COR-L47 (cell line): ENCODE results near the gene C16orf86.
"Not testable (repeated sequence)": the region's sequence is repeated elsewhere in the genome, so short reads cannot be mapped to it uniquely, and the experiment has no call there.

Experiments used
- DNase-seq: peaks from one replicate; lab custom pipeline; 2025; lab: John Stamatoyannopoulos, UW

C16orf86 gene

GRCh38 chr16:67667453-67667816 is 821 bp downstream of the C16orf86 start:
- no peak for DNase-seq

GRCh38 chr16:67667817-67668494 is 1.3 kb downstream of the C16orf86 start:
- peak; percentile 90 for DNase-seq

- DNase-seq, result no peak
These were observed 2.0 kb downstream of the C16orf86 start for GRCh38 chr16:67668495-67669157.

- no peak for DNase-seq
These were observed 3.0 kb downstream of the C16orf86 start for GRCh38 chr16:67669499-67670101.

DNA sequence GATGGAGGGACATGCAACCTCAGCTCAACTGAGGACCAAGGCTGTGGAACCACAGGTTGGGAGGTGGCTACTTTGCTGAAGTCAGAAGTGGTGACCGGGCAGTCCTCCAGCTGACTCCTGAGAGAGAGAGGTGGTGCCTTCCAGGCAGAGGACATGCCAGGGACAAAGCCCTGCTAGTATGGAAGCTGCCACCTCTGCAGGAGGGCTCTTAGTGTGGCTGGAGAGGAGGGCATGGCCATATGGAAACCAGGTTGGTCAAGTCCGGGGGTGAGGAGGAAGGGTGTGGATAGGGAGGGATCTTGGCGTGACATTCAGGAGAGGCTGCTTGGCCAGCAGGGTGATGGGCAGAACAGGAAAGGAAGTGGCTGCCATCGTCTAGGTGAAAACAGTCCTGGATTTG is 5.7 kb downstream of the C16orf86 start:
- no peak for DNase-seq

DNA sequence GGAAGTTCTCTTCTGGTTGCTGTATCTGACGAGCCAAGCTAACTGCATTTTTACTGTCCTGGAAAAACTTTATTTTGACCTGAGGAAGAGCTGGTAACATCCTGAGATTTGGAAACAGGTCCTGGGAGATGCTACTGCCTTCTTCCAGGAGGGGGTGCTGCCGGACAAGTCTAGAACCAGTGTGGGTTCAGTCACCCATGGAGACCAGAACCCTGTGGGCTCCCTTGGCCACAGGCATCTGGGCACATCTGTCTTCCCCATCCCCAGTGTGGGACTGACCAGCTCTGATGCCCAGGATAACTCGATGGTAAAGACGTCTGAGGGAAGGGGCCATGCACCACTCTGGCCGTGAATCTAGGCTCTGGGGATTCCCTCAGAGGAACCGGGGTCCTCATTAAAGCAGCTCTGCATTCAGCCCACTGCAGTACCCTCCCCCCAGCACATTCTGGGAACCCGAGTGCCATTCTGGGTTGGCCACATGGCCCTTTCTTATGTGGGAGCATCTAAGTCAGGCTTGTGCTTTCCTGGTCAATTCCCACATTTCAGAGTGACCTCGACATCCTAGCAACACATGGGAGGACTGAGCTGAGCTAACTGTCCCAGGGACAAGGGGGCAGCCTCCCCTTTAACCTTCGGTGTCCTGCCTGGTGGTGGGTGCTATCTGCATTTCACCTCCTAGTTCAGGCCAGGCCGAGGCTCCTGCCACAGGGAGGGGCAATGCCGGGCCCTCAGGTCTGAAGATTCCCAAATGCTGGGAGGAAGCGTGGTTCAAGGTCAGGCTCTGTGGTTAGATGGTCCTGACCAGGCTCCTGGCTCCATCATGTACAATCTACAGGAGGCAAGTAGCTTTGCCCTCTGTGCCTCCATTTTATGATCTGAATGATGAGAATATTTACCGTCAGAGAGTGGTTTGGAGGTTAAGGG is 6.4 kb downstream of the C16orf86 start:
- peak; percentile 32 for DNase-seq

DNA sequence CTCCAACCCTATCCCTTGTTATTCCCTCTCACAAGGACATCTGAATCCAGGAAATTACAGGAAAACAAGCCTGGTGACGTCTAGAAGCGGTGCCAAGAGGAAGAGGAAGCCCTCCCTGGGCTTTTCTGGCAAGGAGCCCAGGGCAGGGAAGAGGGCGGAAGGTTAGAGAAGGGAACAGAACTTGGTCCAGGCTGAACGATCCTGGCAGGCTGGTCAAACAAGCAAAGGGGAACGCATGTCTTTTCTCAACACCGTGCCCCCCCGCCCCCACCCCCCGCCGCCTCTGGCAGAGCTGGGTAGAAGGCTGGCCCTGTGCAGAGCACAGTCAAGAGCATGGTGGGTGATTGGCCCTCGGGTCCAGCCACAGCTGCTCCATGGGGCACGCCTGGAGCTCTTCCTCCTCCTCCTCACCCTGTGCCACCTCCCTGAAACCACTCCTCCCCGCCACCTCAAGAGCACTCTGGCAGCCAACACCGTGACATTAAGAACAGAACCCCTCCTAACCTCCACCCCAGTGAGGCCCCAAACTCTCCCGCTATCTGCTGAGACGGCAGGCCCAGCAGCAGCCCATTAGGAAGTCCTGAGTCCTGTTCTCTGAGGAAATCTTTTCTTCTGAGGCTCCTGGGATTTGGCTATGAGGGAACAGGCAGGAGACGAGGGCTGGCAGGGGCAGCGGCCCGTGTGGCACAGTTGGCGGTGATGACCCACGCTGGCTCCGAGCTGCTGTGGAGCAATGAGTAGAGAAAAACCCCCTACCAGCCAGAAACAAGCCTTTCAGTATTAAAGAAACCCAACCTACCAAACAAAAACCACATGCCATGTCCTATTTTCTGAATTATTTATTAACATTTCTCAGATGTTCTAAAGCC is 7.3 kb downstream of the C16orf86 start:
- DNase-seq, result peak; percentile 18

DNA sequence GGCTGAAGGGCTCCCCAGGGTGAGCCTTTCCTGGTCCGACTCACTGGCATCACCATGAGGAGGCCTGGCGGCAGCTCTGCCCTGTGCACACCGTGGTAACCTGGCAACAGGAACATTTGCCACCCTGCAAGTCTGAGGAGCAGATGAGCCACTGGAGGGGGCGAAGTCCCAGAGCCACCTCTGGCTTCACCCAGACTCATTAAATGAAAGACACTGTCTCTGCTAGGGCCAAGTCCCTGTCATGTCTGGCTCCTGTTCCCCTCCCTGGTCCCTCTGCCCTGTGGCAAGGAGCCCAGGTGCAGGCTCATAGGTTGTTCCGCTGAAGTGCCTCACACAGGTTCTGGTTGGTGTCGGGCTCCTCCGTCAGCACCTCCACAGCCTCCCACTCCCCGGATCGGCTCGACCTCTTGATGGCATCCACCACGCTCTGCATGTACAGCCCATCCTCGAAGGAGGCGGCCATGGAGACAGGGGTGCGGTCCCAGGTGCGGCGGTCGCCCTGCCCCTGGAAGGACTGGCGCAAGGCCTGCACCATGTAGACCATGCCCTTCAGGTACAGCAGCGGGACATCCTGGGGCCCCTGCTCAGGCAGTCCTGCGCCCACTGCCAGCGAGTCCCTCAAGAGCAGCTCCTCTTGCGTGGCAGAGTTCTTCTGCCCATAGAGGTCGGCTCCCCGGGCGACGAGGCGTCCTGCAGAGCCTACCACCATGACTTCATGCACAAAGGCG is 8.4 kb downstream of the C16orf86 start:
- DNase-seq, result peak; percentile 57

DNA sequence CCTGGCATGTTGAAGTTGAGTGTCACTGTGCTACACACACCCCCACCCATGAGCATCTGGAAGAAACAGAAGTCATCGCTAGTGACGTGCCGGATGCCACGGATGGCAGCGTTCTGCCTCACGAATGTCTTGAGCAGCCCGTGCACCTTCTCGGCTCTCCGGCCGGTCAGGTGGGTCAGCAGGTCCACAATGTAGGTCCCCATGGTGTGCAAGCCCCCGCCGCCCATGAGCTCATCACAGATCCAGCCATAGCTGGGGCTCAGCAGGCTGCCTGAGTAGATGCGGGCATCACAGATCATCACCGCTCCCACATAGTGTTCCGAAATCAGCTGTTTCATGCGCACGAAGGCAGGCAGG is 8.9 kb downstream of the C16orf86 start:
- DNase-seq, result no peak

DNA sequence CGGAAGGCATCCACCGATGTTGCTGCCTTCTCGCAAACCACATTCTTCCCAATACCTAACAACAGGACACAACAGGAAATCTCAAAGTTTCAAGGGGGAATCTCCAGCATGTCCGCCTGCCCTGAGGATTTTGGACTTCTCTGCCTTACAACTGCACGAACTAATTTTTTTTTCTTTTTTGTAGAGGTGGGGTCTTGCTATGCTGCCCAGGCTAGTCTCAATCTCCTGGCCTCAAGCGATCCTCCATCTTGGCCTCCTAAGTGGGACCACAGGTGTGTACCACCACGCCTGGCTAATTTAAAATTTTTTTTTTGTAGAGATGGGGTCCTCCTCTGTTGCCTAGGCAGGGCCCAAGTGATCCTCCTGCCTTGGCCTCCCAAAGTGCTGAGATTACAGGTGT is 9.4 kb downstream of the C16orf86 start:
- DNase-seq, result no peak

DNA sequence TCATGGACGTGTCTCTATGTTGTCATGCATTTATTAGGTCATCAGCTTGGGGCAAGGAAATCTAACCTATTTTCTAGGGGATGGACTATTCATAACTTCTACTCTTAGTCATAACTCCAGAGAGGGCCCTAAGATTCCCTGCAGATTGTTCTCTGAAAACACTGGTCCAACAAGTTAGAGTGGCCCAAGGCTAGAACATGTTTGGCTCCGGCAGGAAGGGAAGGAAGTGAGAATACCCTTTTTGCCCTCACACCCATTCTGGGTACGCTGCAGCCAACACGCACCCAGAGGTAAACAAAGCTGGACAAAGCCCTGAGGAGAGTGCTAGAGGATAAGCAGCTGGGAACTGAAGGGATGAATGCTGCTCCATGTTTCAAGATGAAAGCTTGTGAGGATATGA is 9.9 kb downstream of the C16orf86 start:
- DNase-seq, result no peak

DNA sequence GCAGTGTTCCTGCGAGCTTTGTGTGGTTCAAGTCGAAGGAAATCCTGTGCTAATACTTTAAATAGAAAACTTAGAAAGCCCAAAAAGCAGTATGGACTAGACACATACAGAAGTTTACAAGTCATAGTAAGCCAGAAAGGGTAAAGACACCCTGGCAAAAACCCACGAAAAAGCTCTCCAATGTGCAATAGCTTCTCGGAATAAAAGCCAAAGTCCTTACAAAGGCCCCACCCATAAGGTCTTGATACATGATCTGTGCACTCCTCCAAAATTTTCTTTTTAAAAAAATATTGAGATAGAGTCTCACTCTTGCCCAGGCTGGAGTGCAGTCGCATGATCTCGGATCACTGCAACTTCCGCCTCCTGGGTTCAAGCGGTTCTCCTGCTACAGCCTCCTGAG is 10.3 kb downstream of the C16orf86 start:
- DNase-seq, result no peak

- DNase-seq, result no peak
These were observed 11.1 kb downstream of the C16orf86 start for GRCh38 chr16:67677712-67678111.

DNA sequence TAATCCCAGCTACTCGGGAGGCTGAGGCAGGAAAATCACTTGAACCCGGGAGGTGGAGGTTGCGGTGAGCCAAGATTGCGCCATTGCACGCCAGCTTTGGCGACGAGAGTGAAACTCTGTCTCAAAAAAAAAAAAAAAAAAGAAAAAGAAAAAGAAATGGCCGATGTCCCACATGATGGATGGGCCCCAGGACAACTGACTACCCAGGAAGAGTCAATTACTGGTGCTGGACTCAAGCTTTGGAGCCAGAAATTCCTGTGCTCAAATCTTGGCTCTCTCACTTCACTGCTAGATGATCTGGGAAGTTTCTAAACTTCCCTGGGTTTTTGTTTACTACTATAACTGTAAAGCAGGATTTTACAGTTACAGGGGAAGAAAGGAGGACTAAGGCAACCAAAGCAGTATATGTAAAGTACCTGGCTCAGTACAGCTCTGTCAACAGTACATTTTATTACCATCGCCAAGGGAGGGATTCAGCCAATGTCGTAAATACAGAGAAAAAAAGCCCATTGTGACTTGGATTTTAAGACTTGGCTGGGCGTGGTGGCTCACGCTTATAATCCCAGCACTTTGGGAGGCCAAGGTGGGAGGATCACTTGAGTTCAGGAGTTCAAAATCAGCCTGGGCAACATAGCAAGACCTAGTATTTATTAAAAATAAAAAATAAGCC is 11.9 kb downstream of the C16orf86 start:
- DNase-seq, result no peak

- no peak for DNase-seq
These were observed 13.6 kb downstream of the C16orf86 start for GRCh38 chr16:67679935-67680897.

DNA sequence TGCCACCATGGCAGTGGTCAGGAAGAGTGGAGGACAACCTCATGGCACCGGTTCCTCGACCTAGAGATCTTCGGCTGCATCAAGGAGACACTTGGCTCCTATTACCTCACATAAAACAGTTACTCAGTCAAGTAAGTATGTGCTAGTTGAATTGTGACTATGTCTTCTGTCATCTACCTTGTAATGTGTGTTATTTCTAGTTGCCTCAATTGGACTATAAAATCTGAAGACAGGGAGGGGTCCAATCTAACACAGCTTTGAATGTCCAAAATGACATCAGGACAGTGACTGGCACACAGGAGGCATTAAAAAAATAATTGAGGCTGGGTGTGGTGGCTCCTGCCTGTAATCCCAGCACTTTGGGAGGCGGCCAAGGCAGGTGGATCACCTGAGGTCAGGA is 17.2 kb downstream of the C16orf86 start:
- DNase-seq, result no peak

DNA sequence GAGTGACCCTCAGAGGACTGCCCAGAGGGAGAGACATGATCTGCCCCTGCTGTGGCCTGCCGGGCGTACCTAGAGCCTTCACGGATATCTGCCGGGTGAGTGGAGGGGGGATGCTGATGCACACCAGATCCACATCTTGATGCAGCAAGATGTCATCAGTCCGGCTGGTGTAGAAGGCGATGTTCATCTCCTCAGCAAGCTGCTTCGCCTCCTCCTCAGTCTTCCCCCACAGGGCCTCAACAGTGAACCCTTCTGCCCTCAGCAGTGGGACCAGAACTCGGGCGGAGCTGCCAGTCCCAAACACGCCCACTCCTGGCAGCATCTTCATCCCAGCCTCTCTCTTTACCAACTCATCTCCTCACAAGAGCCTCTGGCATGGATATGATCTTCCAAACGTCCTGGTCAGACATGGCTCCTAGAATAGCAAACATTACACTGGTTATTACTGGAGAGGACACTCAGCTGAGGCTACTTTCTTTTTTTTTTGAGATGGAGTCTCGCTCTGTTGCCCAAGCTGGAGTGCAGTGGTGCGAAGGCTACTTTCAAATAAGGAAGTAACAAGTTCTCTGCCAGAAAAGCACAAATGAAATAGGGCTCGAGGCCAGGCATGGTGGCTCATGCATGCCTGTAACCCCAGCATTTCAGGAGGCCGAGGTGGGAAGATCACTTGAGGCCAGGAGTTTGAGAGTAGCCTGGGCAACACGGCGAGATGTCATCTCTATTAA is 18.9 kb downstream of the C16orf86 start:
- no peak for DNase-seq

GRCh38 chr16:67693517-67694285 is 27.1 kb downstream of the C16orf86 start:
- DNase-seq, result not testable (repeated sequence)
